GM19438 (cell line): ENCODE results near the gene PGAM5.
"Not testable (repeated sequence)": the region's sequence is repeated elsewhere in the genome, so short reads cannot be mapped to it uniquely, and the experiment has no call there.

ENCODE experiments used
- ATAC-seq: cut with Tn5 transposase; IDR thresholded peaks from one replicate; pipeline ENCODE4 v1.9.1; 2021; ENCODE audit warnings: low read depth; ENCODE audit not compliant: unreplicated experiment

Gene PGAM5

DNA sequence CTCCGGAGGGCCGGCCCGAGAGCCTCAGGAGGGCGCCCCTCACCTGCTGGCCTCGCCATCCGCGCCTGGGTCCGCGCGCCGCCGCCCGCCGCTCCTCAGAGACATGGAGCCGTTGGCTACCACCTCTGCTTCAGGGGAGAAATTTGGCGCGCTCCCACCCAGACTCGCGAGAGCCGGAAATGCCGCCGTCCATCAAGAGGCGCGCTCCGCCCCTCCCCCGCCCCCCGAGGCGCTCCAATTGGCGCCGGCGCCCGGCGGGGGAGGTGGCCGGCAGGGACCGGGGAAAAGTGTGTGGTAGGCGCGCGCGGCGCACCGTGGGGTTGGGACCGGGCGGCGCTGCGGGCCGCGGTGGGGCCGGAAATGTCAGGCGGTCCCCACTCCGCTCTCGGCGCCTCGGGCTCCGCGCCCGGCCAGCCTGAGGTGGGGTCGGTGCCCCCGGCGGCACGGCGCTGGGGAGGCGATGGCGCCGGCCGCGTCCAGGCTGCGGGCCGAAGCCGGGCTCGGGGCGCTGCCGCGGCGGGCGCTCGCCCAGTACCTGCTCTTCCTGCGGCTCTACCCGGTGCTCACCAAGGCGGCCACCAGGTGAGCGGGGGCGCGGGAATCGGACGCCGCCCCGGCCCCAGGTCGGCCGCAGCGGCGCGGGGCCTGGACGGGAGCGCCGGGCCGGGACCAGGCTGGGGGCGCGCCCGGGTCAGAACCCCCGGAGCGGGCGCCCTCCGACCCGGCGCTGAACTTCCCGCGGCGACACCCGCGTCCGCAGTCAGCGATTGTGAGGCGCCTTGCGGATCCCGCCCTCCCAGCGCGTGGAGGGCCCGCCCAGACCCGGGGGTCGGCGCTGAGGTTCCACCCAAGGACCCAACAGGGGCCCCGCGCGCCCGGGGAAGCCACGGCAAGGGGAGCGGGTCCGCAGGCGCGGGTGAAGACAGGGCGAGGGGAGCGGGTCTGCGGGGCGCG lies 23.2 kb upstream of the PGAM5 start, which contains the start of the genes POLE and PXMP2:
POLE (minus strand) TSS at position 132 of the 954 bp plus-strand sequence; CDS start at position 105, 27 bp downstream.
PXMP2 (plus strand) TSS at position 377 of the 954 bp plus-strand sequence; CDS start at position 461, 84 bp downstream.
- ATAC-seq = peak; percentile 87

DNA sequence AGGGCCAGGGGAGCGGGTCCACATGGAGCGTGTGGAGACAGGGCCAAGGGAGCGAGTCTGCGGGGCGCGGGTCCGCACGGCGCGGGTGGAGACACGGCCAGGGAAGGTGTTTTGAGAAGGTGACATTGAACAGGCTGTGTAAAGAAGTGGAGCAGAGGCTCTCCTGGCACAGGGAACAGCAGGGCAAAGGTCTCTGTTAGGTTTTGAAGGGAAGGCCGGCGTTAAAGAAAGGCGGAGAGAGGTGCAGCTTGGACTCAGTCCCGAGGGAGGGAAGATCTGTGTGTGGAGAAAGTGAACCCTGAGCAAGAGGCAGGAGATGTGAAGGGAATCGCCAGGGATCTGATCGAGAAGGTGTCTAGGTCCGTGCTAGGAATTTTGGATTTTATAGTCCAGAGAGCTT lies 21.4 kb upstream of the PGAM5 start:
- no peak for ATAC-seq

DNA sequence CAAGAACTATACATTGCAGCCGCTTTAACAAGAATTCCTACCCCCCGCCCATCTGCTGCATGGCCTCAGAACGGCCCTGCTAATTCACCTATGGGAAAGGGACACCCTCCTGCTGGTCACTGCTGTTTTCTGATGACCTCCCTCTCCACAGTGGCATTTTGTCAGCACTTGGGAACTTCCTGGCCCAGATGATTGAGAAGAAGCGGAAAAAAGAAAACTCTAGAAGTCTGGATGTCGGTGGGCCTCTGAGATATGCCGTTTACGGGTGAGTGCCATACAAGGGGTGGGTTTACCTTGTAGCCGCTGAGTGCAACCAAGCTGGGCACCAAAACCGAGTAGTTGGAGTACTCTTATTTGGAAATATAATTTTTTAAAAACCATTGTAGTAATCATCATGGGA lies 20.5 kb upstream of the PGAM5 start:
- no peak for ATAC-seq

GRCh38 chr12:132692030-132692429 lies 18.6 kb upstream of the PGAM5 start:
- not testable (repeated sequence) for ATAC-seq

GRCh38 chr12:132694888-132695287 lies 15.8 kb upstream of the PGAM5 start:
- not testable (repeated sequence) for ATAC-seq

- no peak for ATAC-seq
These were observed 15.2 kb upstream of the PGAM5 start for GRCh38 chr12:132695431-132695830.

DNA sequence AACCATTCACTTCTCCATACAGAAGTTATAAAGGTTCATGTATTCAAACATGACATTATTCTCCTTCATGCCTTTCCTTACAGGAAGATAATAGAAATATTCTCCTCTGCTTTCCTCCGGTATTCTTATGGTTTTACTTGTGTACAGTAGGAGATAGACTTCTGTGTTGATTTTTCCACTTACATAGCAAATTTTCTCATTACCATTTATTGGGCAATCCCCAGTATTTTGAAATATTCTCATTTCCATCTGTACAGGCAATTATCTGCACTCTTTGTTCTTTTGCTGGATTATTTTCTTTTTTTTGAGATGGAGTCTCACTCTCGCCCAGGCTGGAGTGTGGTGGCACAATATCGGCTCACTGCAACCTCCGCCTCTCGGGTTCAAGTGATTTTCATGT lies 12.3 kb upstream of the PGAM5 start:
- ATAC-seq = no peak

- no peak for ATAC-seq
These were observed 10.3 kb upstream of the PGAM5 start for GRCh38 chr12:132700212-132700822.

DNA sequence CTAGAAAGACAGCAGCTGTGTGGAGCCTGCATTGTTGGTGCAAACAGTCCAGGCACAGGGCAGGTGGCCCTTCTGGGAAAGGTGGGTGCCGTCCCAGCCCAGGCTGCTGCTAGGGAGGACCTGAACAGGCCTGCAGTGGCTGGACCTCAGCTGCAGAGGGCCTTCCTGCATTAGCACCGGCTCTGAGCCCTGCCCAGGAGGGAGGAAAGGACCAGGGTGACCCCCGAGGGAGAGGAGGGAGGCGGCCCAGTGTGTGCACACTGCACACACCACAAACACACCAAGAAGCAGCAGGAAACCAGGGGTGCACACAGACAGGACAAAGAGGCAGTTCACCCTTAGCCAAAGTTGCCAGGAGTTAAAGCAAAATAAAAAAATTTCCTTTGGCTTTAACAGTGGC lies 8.0 kb upstream of the PGAM5 start:
- no peak for ATAC-seq

DNA sequence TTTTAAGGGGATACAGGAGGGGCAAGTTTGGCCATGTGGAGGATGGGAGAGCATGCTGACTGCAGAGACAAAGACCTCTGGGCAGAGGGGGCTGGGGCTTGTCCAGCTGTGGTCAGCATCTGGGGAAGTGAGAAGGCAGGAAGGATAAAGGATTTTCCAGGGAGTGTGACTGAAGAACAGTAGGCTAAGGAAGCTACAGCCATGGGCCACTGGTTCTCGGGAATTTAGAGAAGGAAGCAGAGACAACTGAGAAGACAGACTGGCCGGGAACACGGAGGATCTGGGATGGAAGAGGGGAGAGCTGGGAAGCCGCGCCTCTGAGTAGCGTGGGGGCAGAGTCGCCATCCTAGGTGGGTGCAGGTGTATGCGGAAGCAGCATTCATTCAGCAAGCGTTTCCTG lies 7.0 kb upstream of the PGAM5 start:
- no peak for ATAC-seq

- ATAC-seq = no peak
These were observed 3.4 kb upstream of the PGAM5 start for GRCh38 chr12:132707241-132707640.

- no peak for ATAC-seq
These were observed 2.5 kb upstream of the PGAM5 start for GRCh38 chr12:132708150-132708549.

- peak; percentile 29 for ATAC-seq
These were observed 618 bp upstream of the PGAM5 start for GRCh38 chr12:132710043-132710404.

GRCh38 chr12:132711080-132711843 lies 620 bp downstream of the PGAM5 start:
- peak; percentile 25 for ATAC-seq

DNA sequence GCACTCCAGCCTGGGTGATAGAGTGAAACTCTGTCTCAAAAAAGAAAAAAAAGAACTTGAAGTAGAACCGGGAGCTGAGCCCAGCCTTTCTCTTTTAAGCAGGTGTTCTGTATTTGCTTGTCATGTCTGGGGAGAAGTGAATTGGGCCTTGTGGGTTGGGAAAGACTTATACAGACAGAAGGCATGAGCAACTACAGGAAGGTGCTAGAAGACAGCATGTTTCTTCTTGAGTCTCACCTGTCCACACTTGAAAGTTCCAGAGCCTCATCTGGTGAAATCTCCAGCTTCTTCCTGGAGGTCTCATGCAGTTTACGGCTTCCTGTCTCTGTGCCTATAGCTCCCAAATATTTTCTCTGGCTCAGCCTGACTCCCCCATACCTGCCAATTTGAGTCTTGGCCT lies 2.5 kb downstream of the PGAM5 start:
- no peak for ATAC-seq

DNA sequence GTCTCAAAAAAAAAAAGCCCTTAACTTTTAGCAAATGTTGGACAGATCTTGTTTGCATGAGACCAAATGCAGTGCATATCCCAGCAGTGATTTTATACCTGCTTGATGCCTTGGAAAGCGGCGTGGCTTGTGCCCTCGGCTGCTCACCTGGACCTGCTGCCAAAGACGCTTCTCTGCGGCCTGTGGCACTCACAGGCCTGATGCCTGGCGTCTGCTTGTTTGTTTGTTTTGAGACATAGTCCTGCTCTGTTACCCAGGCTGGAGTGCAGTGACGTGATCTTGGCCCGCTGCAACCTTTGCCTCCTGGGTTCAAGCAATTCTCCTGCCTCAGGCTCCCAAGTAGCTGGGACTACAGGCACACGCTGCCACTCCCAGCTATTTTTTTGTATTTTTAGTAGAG lies 5.2 kb downstream of the PGAM5 start:
- no peak for ATAC-seq

DNA sequence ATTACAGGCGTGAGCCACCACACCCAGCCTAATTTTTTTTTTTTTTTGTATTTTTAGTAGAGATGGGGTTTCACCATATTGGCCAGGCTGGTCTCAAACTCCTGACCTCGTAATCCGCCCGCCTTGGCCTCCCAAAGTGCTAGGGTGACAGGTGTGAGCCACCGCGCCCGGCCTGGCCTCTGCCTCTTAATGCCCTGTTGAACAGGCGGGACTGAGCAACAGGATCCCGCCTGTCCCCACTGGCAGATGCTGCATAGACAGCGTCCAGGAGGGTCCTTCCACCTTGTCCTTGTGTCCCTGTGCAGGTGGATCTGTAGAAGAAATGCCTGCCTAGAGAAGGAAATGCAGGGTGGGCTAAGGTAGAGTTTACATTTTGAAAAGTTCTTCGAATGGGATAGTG lies 5.7 kb downstream of the PGAM5 start:
- no peak for ATAC-seq

- no peak for ATAC-seq
These were observed 6.4 kb downstream of the PGAM5 start for GRCh38 chr12:132717011-132717410.

- ATAC-seq = no peak
These were observed 7.1 kb downstream of the PGAM5 start for GRCh38 chr12:132717531-132718387.

GRCh38 chr12:132718644-132719043 lies 8.0 kb downstream of the PGAM5 start:
- ATAC-seq = no peak
